WTC11 (cell line): ENCODE results near the gene TERT. TPM values are rescaled to one million over a fixed set of nuclear protein-coding genes. Genes with fewer than 3 reads are reported as not detected.

Source experiments
- ATAC-seq: fragments of 200-7000 bp; cut with Tn5 transposase; 2 replicates; pipeline ENCODE4 v1.10.0; 2021; ENCODE audit warnings: mild to moderate bottlenecking, moderate library complexity
- CTCF ChIA-PET: fragments of 300-600 bp; sonication (Branson Sonifier 250); formaldehyde crosslinking; loops from one replicate; lab custom pipeline; 2021; ENCODE audit warnings: antibody characterized with exemption; lab: Charles Lee
- POLR2A ChIA-PET: fragments of 350-600 bp; sonication (Branson Sonifier 250); formaldehyde crosslinking; loops from one replicate; lab custom pipeline; 2021; ENCODE audit warnings: antibody characterized with exemption; lab: Charles Lee
- DNase-seq: peaks from one replicate; pipeline ENCODE4 v3.0.0; 2021; ENCODE audit warnings: low spot score
- H3K27ac Mint-ChIP-seq: 2 replicates; pipeline ENCODE4 v1.8.0; 2021; ENCODE audit warnings: mixed read lengths
- H3K27me3 Mint-ChIP-seq: 2 replicates; pipeline ENCODE4 v1.8.0; 2021; ENCODE audit warnings: low read depth, mild to moderate bottlenecking, moderate library complexity, mixed read lengths
- H3K36me3 Mint-ChIP-seq: 2 replicates; pipeline ENCODE4 v1.8.0; 2021; ENCODE audit warnings: mixed read lengths
- H3K4me1 Mint-ChIP-seq: 2 replicates; pipeline ENCODE4 v1.8.0; 2022; ENCODE audit warnings: mixed read lengths
- H3K4me3 Mint-ChIP-seq: 2 replicates; pipeline ENCODE4 v1.8.0; 2021; ENCODE audit warnings: mild to moderate bottlenecking, moderate library complexity, mixed read lengths
- H3K9me3 Mint-ChIP-seq: 2 replicates; pipeline ENCODE4 v1.8.0; 2021; ENCODE audit warnings: mixed read lengths
- CREM ChIP-seq: sonication (generic); formaldehyde crosslinking; IDR thresholded peaks from 2 replicates; pipeline ENCODE4 v1.8.1; 2022; ENCODE audit warnings: mild to moderate bottlenecking, missing genetic modification reagents, moderate library complexity
- FOXK1 ChIP-seq: sonication (generic); formaldehyde crosslinking; IDR thresholded peaks from 2 replicates; pipeline ENCODE4 v1.8.0; 2022; ENCODE audit warnings: mild to moderate bottlenecking, moderate library complexity, missing genetic modification reagents
- MXD4 ChIP-seq: fragments of 250-450 bp; sonication (Bioruptor Pico); IDR thresholded peaks from 2 replicates; pipeline ENCODE4 v1.8.0; 2021; ENCODE audit warnings: mild to moderate bottlenecking, moderate library complexity, borderline replicate concordance
- SMAD3 ChIP-seq: sonication (generic); formaldehyde crosslinking; IDR thresholded peaks from 2 replicates; pipeline ENCODE4 v1.8.0; 2022; ENCODE audit warnings: missing genetic modification reagents, mild to moderate bottlenecking, borderline replicate concordance
- SMAD4 ChIP-seq: sonication (generic); formaldehyde crosslinking; IDR thresholded peaks from 2 replicates; pipeline ENCODE4 v1.8.0; 2022; ENCODE audit warnings: mild to moderate bottlenecking, missing genetic modification reagents
- SOX15 ChIP-seq: fragments of 250-450 bp; sonication (Bioruptor Pico); IDR thresholded peaks from 2 replicates; pipeline ENCODE4 v1.9.0; 2021; ENCODE audit warnings: mild to moderate bottlenecking
- ZNF138 ChIP-seq: sonication (generic); formaldehyde crosslinking; conservative IDR thresholded peaks from 2 replicates; pipeline ENCODE4 v1.8.1; 2022; ENCODE audit warnings: mild to moderate bottlenecking, moderate library complexity, missing genetic modification reagents
- ZNF219 ChIP-seq: sonication (generic); formaldehyde crosslinking; IDR thresholded peaks from 2 replicates; pipeline ENCODE4 v1.8.0; 2023; ENCODE audit warnings: missing genetic modification reagents, mild to moderate bottlenecking, borderline replicate concordance
- ZNF263 ChIP-seq: sonication (generic); formaldehyde crosslinking; IDR thresholded peaks from 2 replicates; pipeline ENCODE4 v1.8.1; 2022; ENCODE audit warnings: low read depth, mild to moderate bottlenecking, moderate library complexity, missing genetic modification reagents
- ZNF396 ChIP-seq: fragments of 250-450 bp; sonication (Bioruptor Pico); IDR thresholded peaks from 2 replicates; pipeline ENCODE4 v1.8.0; 2021; ENCODE audit warnings: mild to moderate bottlenecking, moderate library complexity, borderline replicate concordance
- ZNF671 ChIP-seq: fragments of 250-450 bp; sonication (Bioruptor Pico); IDR thresholded peaks from 2 replicates; pipeline ENCODE4 v1.8.0; 2021; ENCODE audit warnings: mild to moderate bottlenecking
- total RNA-seq: library from RNA; stranded (reverse); gene quantifications from 3 replicates; pipeline ENCODE4 v1.2.3, GENCODE V29; 2021
- TF ChIP-seq, protein P1 (sequence below): sonication (generic); formaldehyde crosslinking; IDR thresholded peaks from 2 replicates; pipeline ENCODE4 v1.8.0; 2023; ENCODE audit warnings: missing genetic modification reagents, mild to moderate bottlenecking, borderline replicate concordance
- TF ChIP-seq, protein P2 (sequence below): sonication (generic); formaldehyde crosslinking; IDR thresholded peaks from 2 replicates; pipeline ENCODE4 v1.8.0; 2022; ENCODE audit warnings: mild to moderate bottlenecking, missing genetic modification reagents
- TF ChIP-seq, protein P3 (sequence below): fragments of 250-450 bp; sonication (Bioruptor Pico); IDR thresholded peaks from 2 replicates; pipeline ENCODE4 v1.9.0; 2021; ENCODE audit warnings: moderate library complexity, mild to moderate bottlenecking, inconsistent platforms, borderline replicate concordance
- TF ChIP-seq, protein P4 (sequence below): sonication (generic); formaldehyde crosslinking; IDR thresholded peaks from 2 replicates; pipeline ENCODE4 v1.8.0; 2023; ENCODE audit warnings: mild to moderate bottlenecking, missing genetic modification reagents

Gene TERT
- total RNA-seq, 1 experiment from 2014 or later: 42.9 TPM

DNA sequence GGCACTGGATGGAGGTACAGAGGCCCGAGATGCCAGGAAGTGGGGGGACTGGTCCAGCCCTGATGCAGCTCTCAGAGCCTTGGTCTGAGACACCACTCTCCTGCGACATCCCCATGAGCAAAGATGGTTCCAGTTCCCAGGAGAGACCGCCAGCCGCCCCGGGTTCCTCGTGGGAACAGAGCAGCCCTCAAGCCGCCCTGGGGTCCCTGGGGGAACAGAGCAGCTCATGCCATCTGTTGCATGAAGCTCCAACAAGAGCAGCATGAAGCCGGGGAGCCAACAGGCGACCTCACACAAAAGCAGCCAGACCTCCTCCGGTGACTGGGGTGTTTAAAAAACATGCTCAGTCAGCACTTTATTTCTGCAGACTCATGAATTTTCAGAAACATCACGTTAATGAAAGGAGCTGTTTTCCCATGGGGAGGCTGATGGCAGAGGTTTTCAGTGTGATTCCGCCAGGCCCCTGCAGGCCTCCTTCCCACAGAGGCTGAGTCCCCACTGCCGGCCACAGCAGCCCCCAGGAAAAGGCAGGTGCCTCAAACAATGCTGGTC, 63.4 kb downstream of the TERT start (continued):
- TF ChIP-seq SMAD3 (CRISPR knock-in tag) (no peak), ZNF263 (CRISPR knock-in tag) (no peak), ZNF219 (CRISPR knock-in tag) (no peak), SMAD4 (CRISPR knock-in tag) (no peak), ZNF396 (CRISPR knock-in tag) (no peak)
- TF ChIP-seq, protein P1, sequence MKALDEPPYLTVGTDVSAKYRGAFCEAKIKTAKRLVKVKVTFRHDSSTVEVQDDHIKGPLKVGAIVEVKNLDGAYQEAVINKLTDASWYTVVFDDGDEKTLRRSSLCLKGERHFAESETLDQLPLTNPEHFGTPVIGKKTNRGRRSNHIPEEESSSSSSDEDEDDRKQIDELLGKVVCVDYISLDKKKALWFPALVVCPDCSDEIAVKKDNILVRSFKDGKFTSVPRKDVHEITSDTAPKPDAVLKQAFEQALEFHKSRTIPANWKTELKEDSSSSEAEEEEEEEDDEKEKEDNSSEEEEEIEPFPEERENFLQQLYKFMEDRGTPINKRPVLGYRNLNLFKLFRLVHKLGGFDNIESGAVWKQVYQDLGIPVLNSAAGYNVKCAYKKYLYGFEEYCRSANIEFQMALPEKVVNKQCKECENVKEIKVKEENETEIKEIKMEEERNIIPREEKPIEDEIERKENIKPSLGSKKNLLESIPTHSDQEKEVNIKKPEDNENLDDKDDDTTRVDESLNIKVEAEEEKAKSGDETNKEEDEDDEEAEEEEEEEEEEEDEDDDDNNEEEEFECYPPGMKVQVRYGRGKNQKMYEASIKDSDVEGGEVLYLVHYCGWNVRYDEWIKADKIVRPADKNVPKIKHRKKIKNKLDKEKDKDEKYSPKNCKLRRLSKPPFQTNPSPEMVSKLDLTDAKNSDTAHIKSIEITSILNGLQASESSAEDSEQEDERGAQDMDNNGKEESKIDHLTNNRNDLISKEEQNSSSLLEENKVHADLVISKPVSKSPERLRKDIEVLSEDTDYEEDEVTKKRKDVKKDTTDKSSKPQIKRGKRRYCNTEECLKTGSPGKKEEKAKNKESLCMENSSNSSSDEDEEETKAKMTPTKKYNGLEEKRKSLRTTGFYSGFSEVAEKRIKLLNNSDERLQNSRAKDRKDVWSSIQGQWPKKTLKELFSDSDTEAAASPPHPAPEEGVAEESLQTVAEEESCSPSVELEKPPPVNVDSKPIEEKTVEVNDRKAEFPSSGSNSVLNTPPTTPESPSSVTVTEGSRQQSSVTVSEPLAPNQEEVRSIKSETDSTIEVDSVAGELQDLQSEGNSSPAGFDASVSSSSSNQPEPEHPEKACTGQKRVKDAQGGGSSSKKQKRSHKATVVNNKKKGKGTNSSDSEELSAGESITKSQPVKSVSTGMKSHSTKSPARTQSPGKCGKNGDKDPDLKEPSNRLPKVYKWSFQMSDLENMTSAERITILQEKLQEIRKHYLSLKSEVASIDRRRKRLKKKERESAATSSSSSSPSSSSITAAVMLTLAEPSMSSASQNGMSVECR (CRISPR knock-in tag): no peak
- TF ChIP-seq, protein P2, sequence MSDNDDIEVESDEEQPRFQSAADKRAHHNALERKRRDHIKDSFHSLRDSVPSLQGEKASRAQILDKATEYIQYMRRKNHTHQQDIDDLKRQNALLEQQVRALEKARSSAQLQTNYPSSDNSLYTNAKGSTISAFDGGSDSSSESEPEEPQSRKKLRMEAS (CRISPR knock-in tag): no peak
- TF ChIP-seq, protein P3, sequence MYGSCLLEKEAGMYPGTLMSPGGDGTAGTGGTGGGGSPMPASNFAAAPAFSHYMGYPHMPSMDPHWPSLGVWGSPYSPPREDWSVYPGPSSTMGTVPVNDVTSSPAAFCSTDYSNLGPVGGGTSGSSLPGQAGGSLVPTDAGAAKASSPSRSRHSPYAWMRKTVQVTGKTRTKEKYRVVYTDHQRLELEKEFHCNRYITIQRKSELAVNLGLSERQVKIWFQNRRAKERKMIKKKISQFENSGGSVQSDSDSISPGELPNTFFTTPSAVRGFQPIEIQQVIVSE (CRISPR knock-in tag): no peak

DNA sequence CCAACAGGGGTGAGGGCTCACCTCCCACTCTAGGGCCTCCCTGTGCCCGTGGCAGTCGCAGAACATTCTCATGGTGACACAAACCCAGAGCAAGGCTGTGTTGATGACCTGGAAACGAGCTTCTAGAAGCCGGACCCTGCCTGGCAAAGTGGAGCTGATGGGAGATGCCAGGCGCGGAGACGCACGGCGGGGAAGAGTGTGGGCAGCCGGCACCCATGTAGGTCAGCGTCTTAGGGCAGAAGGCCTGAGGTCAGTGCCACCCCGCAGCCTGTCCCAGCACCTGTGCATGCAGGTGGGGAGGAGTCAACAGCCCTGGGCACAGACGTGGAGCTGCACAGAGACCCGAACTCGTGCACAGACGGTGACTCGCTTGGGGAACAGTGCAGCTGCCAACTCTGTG, 64.3 kb downstream of the TERT start:
- POLR2A ChIA-PET: interaction anchor here (0.6 kb wide), 1 partner anchor 16 kb away, joined by 3 read pairs; no protein-coding TSS in a partner anchor
- H3K27me3 Mint-ChIP-seq: no peaks in the 10 kb centered on the region
- no peak overlapping the region for H3K4me3 Mint-ChIP-seq
- H3K27ac Mint-ChIP-seq: no peak overlapping the region
- TF ChIP-seq ZNF219 (CRISPR knock-in tag) (no peak), ZNF671 (CRISPR knock-in tag) (no peak), ZNF138 (CRISPR knock-in tag) (no peak), SOX15 (CRISPR knock-in tag) (no peak), ZNF396 (CRISPR knock-in tag) (no peak), FOXK1 (CRISPR knock-in tag) (no peak), CREM (CRISPR knock-in tag) (no peak), SMAD4 (CRISPR knock-in tag) (no peak), MXD4 (CRISPR knock-in tag) (no peak)
- TF ChIP-seq, protein P4, sequence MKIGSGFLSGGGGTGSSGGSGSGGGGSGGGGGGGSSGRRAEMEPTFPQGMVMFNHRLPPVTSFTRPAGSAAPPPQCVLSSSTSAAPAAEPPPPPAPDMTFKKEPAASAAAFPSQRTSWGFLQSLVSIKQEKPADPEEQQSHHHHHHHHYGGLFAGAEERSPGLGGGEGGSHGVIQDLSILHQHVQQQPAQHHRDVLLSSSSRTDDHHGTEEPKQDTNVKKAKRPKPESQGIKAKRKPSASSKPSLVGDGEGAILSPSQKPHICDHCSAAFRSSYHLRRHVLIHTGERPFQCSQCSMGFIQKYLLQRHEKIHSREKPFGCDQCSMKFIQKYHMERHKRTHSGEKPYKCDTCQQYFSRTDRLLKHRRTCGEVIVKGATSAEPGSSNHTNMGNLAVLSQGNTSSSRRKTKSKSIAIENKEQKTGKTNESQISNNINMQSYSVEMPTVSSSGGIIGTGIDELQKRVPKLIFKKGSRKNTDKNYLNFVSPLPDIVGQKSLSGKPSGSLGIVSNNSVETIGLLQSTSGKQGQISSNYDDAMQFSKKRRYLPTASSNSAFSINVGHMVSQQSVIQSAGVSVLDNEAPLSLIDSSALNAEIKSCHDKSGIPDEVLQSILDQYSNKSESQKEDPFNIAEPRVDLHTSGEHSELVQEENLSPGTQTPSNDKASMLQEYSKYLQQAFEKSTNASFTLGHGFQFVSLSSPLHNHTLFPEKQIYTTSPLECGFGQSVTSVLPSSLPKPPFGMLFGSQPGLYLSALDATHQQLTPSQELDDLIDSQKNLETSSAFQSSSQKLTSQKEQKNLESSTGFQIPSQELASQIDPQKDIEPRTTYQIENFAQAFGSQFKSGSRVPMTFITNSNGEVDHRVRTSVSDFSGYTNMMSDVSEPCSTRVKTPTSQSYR (CRISPR knock-in tag): no peak
- TF ChIP-seq, all 79 proteins: peak for 0
- ATAC-seq: no peak
- H3K9me3 Mint-ChIP-seq: peaks cover 2% of the 10 kb centered on the region
- H3K36me3 Mint-ChIP-seq: no peaks in the 10 kb centered on the region
- H3K4me1 Mint-ChIP-seq: peaks cover 4% of the 10 kb centered on the region
- no peak for DNase-seq
- CTCF ChIA-PET: interaction anchor here (0.6 to 1.3 kb wide), 3 partner anchors 26 to 104 kb away, joined by 3 to 4 read pairs (median 3); no protein-coding TSS in a partner anchor
